LNCaP clone FGC (cell line): ENCODE data around the gene RRP12.

Source experiments
- DNase-seq: peaks from one replicate; pipeline ENCODE4 v3.0.0-alpha.2; 2011; ENCODE audit warnings: low read depth
- H3K4me3 ChIP-seq: 2 replicates; pipeline ENCODE4 v1.5.1; 2011; ENCODE audit warnings: mild to moderate bottlenecking, low read depth, low read length, control low read depth
- CTCF ChIP-seq: IDR thresholded peaks from 2 replicates; pipeline ENCODE4 v1.5.1; 2012; ENCODE audit warnings: mild to moderate bottlenecking; ENCODE audit not compliant: control insufficient read depth, insufficient read depth; ENCODE audit errors: extremely low read depth

Gene RRP12

GRCh38 chr10:97336942-97337831 is 64.0 kb downstream of the RRP12 start:
- DNase-seq: peak; percentile 94
- no peak for TF ChIP-seq CTCF
- H3K4me3 ChIP-seq: peak overlapping the region; percentile 27

- peak overlapping the region; percentile 27; the same call in 1 of the 2 replicates for H3K4me3 ChIP-seq
- no peak for TF ChIP-seq CTCF
- DNase-seq: no peak
These were observed 64.7 kb downstream of the RRP12 start for GRCh38 chr10:97336446-97336845.

GRCh38 chr10:97336006-97336405 is 65.1 kb downstream of the RRP12 start:
- no peak overlapping the region for H3K4me3 ChIP-seq
- TF ChIP-seq CTCF: no peak
- no peak for DNase-seq

GRCh38 chr10:97335188-97335619 is 65.9 kb downstream of the RRP12 start:
- peak overlapping the region; percentile 73 for H3K4me3 ChIP-seq
- no peak for TF ChIP-seq CTCF
- DNase-seq: no peak

GRCh38 chr10:97334370-97335175 is 66.6 kb downstream of the RRP12 start, which contains the start of gene FRAT2:
TSS of gene FRAT2 (minus strand) at chr10:97334729. CDS start at chr10:97334572, 157 bp downstream.
- TF ChIP-seq CTCF: no peak
- peak; percentile 74 for DNase-seq
- peak within 1 kb of the TSS; percentile 73 for H3K4me3 ChIP-seq

GRCh38 chr10:97333601-97334369 is 67.4 kb downstream of the RRP12 start:
- peak overlapping the region; percentile 73 for H3K4me3 ChIP-seq
- no peak for TF ChIP-seq CTCF
- no peak for DNase-seq
